Brain microvascular endothelial cell (primary cell): Measurements from ENCODE around the gene HTD2.

Source experiments
- DNase-seq: peaks from one replicate; pipeline ENCODE4 v3.0.0-alpha.2; 2020
- H3K27ac ChIP-seq: fragments of 250-450 bp; sonication (Bioruptor Pico); 2 replicates; pipeline ENCODE4 v1.5.1; 2020; ENCODE audit warnings: mild to moderate bottlenecking, moderate library complexity
- H3K27me3 ChIP-seq: fragments of 250-450 bp; sonication (Bioruptor Pico); replicated peaks from 2 replicates; pipeline ENCODE4 v1.5.1; 2020; ENCODE audit warnings: mild to moderate bottlenecking
- H3K36me3 ChIP-seq: fragments of 250-450 bp; sonication (Bioruptor Pico); replicated peaks from 2 replicates; pipeline ENCODE4 v1.5.1; 2020; ENCODE audit warnings: mild to moderate bottlenecking
- H3K4me3 ChIP-seq: 2 replicates; pipeline ENCODE4 v1.5.1; 2011; ENCODE audit warnings: low read depth, mild to moderate bottlenecking, control low read depth, low read length, moderate library complexity
- CTCF ChIP-seq: IDR thresholded peaks from 2 replicates; pipeline ENCODE4 v1.5.1; 2011; ENCODE audit warnings: low read depth, mild to moderate bottlenecking, moderate library complexity, low read length, control low read depth, inconsistent platforms; ENCODE audit errors: missing control alignments
- in situ Hi-C: cut with HindIII; loops from 2 replicates; pipeline ENCODE4 v1.10.0; 2017; ENCODE audit warnings: low sequenced_read_pairs, low pct_ligation_motif_present

Gene HTD2

GRCh38 chr3:58355179-58355578 is 48.9 kb downstream of the HTD2 start:
- no peak for DNase-seq
- no peak overlapping the region for H3K27ac ChIP-seq
- H3K4me3 ChIP-seq, result no peak overlapping the region
- in situ Hi-C loops, result no loop called here
- no peaks in the 10 kb centered on the region for H3K27me3 ChIP-seq
- TF ChIP-seq CTCF, result no peak
- no peaks in the 10 kb centered on the region for H3K36me3 ChIP-seq

- in situ Hi-C loops, result no loop called here
- TF ChIP-seq CTCF, result no peak
- H3K27ac ChIP-seq, result no peak overlapping the region
Observed at GRCh38 chr3:58356054-58356453, 49.7 kb downstream of the HTD2 start.

GRCh38 chr3:58357402-58357801 is 51.1 kb downstream of the HTD2 start:
- no peaks in the 10 kb centered on the region for H3K36me3 ChIP-seq
- in situ Hi-C loops, result no loop called here
- H3K27ac ChIP-seq, result no peak overlapping the region
- no peaks in the 10 kb centered on the region for H3K27me3 ChIP-seq
- no peak overlapping the region for H3K4me3 ChIP-seq
- DNase-seq, result no peak
- no peak for TF ChIP-seq CTCF

More at GRCh38 chr3:58356054-58356453, 49.7 kb downstream of the HTD2 start:
- H3K36me3 ChIP-seq, result no peaks in the 10 kb centered on the region
- DNase-seq, result no peak
- H3K27me3 ChIP-seq, result no peaks in the 10 kb centered on the region
- no peak overlapping the region for H3K4me3 ChIP-seq

GRCh38 chr3:58358092-58358491 is 51.8 kb downstream of the HTD2 start:
- DNase-seq, result no peak
- Histone ChIP-seq H3K36me3 (no peaks in the 10 kb centered on the region), H3K4me3 (no peak overlapping the region), H3K27me3 (no peaks in the 10 kb centered on the region), H3K27ac (no peak overlapping the region)
- in situ Hi-C loops, result no loop called here
- no peak for TF ChIP-seq CTCF

- no peaks in the 10 kb centered on the region for H3K27me3 ChIP-seq
- no peak for DNase-seq
- no peak overlapping the region for H3K4me3 ChIP-seq
- H3K27ac ChIP-seq, result no peak overlapping the region
- H3K36me3 ChIP-seq, result no peaks in the 10 kb centered on the region
- in situ Hi-C loops, result no loop called here
- TF ChIP-seq CTCF, result no peak
Observed at GRCh38 chr3:58358808-58359207, 52.5 kb downstream of the HTD2 start.

GRCh38 chr3:58359621-58360020 is 53.3 kb downstream of the HTD2 start:
- Histone ChIP-seq H3K36me3 (no peaks in the 10 kb centered on the region), H3K27me3 (no peaks in the 10 kb centered on the region), H3K27ac (no peak overlapping the region), H3K4me3 (no peak overlapping the region)
- in situ Hi-C loops, result no loop called here
- DNase-seq, result no peak
- TF ChIP-seq CTCF, result no peak
